ENCODE data around the gene GPER1.

DNA sequence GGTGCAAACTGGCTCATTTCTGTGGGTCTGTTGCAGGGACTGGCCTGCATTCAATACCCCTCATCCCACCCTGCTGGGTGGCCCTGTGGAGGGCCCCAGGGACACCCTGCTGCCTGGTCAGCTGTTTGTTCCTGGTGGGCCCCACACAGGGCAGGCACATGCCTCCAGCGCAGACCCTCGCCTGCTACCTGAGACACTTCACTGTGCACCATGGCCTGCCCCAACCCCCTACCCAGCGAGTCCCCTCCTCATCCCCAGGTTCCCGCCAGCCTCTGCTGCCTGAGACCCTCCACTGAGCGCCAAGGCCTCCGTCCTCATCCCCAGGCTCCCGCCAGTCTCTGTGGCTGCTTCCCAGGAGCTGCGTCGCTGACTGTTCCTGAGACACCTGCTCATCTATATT is 26.7 kb upstream of the GPER1 start:
- no peak for TF ChIP-seq EZH2 (IDR thresholded peaks at IDR 0.05)
- TF ChIP-seq CTCF (IDR thresholded peaks at IDR 0.05 in 2 of 3, conservative IDR thresholded peaks at IDR 0.05 in 1 of 3; ENCODE audit: borderline replicate concordance in 1 of 3, insufficient read depth in 1 of 3, low read depth in 2 of 3, low read length in 2 of 3) = no peak
- no peak for TF ChIP-seq POLR2AphosphoS5 (IDR thresholded peaks at IDR 0.05; ENCODE audit: low read depth, low read length)
- no peak for TF ChIP-seq JUND (IDR thresholded peaks at IDR 0.05)
